ENCODE data around the gene ERBB4.

ERBB4 gene

GRCh38 chr2:211408483-211408891 is 1130.1 kb downstream of the ERBB4 start:
- DNase-seq (ENCODE audit: low read depth): no peak
- TF ChIP-seq CTCF (conservative IDR thresholded peaks at IDR 0.05; ENCODE audit: control insufficient read depth, insufficient read depth, low read depth, low read length): no peak
- H3K4me3 ChIP-seq (ENCODE audit: control insufficient read depth, low read depth, low read length): no peak overlapping the region

GRCh38 chr2:211407076-211407475 is 1131.5 kb downstream of the ERBB4 start:
- no peak for DNase-seq (ENCODE audit: low read depth)
- TF ChIP-seq CTCF (conservative IDR thresholded peaks at IDR 0.05; ENCODE audit: control insufficient read depth, insufficient read depth, low read depth, low read length): no peak
- H3K4me3 ChIP-seq (ENCODE audit: control insufficient read depth, low read depth, low read length): no peak overlapping the region

- DNase-seq (ENCODE audit: low read depth): no peak
- H3K4me3 ChIP-seq (ENCODE audit: control insufficient read depth, low read depth, low read length): no peak overlapping the region
- no peak for TF ChIP-seq CTCF (conservative IDR thresholded peaks at IDR 0.05; ENCODE audit: control insufficient read depth, insufficient read depth, low read depth, low read length)
Measured at GRCh38 chr2:211405036-211405435, 1133.6 kb downstream of the ERBB4 start.

- no peak for TF ChIP-seq CTCF (conservative IDR thresholded peaks at IDR 0.05; ENCODE audit: control insufficient read depth, insufficient read depth, low read depth, low read length)
- DNase-seq (ENCODE audit: low read depth): no peak
- no peak overlapping the region for H3K4me3 ChIP-seq (ENCODE audit: control insufficient read depth, low read depth, low read length)
Measured at GRCh38 chr2:211404098-211404497, 1134.5 kb downstream of the ERBB4 start.

GRCh38 chr2:211401328-211401727 is 1137.3 kb downstream of the ERBB4 start:
- no peak overlapping the region for H3K4me3 ChIP-seq (ENCODE audit: control insufficient read depth, low read depth, low read length)
- DNase-seq (ENCODE audit: low read depth): no peak
- TF ChIP-seq CTCF (conservative IDR thresholded peaks at IDR 0.05; ENCODE audit: control insufficient read depth, insufficient read depth, low read depth, low read length): no peak

GRCh38 chr2:211397764-211398163 is 1140.8 kb downstream of the ERBB4 start:
- TF ChIP-seq CTCF (conservative IDR thresholded peaks at IDR 0.05; ENCODE audit: control insufficient read depth, insufficient read depth, low read depth, low read length): no peak
- no peak for DNase-seq (ENCODE audit: low read depth)
- no peak overlapping the region for H3K4me3 ChIP-seq (ENCODE audit: control insufficient read depth, low read depth, low read length)

- no peak for TF ChIP-seq CTCF (conservative IDR thresholded peaks at IDR 0.05; ENCODE audit: control insufficient read depth, insufficient read depth, low read depth, low read length)
- no peak overlapping the region for H3K4me3 ChIP-seq (ENCODE audit: control insufficient read depth, low read depth, low read length)
- no peak for DNase-seq (ENCODE audit: low read depth)
Measured at GRCh38 chr2:211396815-211397214, 1141.8 kb downstream of the ERBB4 start.
